Transverse colon (tissue), 4 donors: ENCODE data around the gene LGALS12. TPM values are rescaled to one million over a fixed set of nuclear protein-coding genes. Genes with fewer than 3 reads are reported as not detected.
A peak's percentile ranks its signal among the peaks of the same experiment; 100 is the strongest.

ENCODE experiments used
- DNase-seq: peaks from one replicate; pipeline ENCODE4 v3.0.0-alpha.2; 2019
- H3K27ac ChIP-seq, 4 donors: fragments of 200-600 bp; sonication (generic); 2 replicates each; pipeline ENCODE4 v1.5.1; 2016 to 2018; ENCODE audit warnings: inconsistent platforms in 4 of 4
- H3K27me3 ChIP-seq: fragments of 200-600 bp; sonication (generic); 2 replicates; pipeline ENCODE4 v1.5.1; 2017; ENCODE audit warnings: inconsistent platforms
- H3K36me3 ChIP-seq, 4 donors: fragments of 200-600 bp; sonication (generic); 2 replicates each; pipeline ENCODE4 v1.5.1; 2017 to 2019; ENCODE audit warnings: inconsistent platforms in 4 of 4
- H3K4me1 ChIP-seq, 4 donors: fragments of 200-600 bp; sonication (generic); 2 replicates each; pipeline ENCODE4 v1.5.1; 2017 to 2020; ENCODE audit warnings: inconsistent platforms in 4 of 4
- H3K4me3 ChIP-seq, 4 donors: fragments of 200-600 bp; sonication (generic); 1 replicate in 1 of 4; 2 replicates in 3 of 4; pipeline versions ENCODE4 v1.5.1 to v1.6.1; 2017 to 2019; ENCODE audit warnings: inconsistent platforms in 4 of 4
- H3K9me3 ChIP-seq, 2 donors: fragments of 200-600 bp; sonication (generic); 2 replicates each; pipeline ENCODE4 v1.5.1; 2017 to 2019; ENCODE audit warnings: inconsistent platforms in 2 of 2
- EP300 ChIP-seq: sonication (generic); formaldehyde crosslinking; IDR thresholded peaks from one replicate; pipeline ENCODE4 v1.6.1; 2017; ENCODE audit warnings: antibody characterized with exemption, low read depth
- POLR2A ChIP-seq: fragments of 450-650 bp; IDR thresholded peaks from one replicate; pipeline ENCODE4 v1.6.1; 2016; ENCODE audit warnings: antibody characterized with exemption, mild to moderate bottlenecking, moderate library complexity
- POLR2AphosphoS5 ChIP-seq, 3 donors: sonication (generic); formaldehyde crosslinking; IDR thresholded peaks; one replicate each; pipeline ENCODE4 v1.6.1; 2016; ENCODE audit warnings: antibody characterized with exemption in 3 of 3
- WGBS, 2 donors: methylation state at CpG; one replicate each; pipeline ENCODE4 v1.1.5; 2018; ENCODE audit warnings: low coverage in 1 of 2; 5-methylcytosine and 5-hydroxymethylcytosine counted together
- in situ Hi-C, 4 donors: fragments of 200-750 bp; cut with MboI; loops; one replicate each; pipeline versions ENCODE4 v1.15.0 to v1.15.1; 2017; ENCODE audit warnings: low sequenced_read_pairs in 3 of 4, low pct_ligation_motif_present in 1 of 4, low pct_unique_long_range_greater_than_20kb in 1 of 4
- intact Hi-C: fragments of 100-400 bp; cut with DNase I; formaldehyde crosslinking; loops from one replicate; pipeline ENCODE4 v1.15.1; 2023; ENCODE audit warnings: low total_unique reads
- total RNA-seq, 4 donors: library from RNA; depleted of rRNA; stranded (reverse); fragments of >200 nt; gene quantifications; one replicate each; pipeline ENCODE4 v1.1.0, GENCODE V29; 2016
- TF ChIP-seq, protein P1 (sequence below), 5 experiments: fragments of 200-600 bp in 3 of 5; fragments of 450-650 bp in 2 of 5; sonication (generic) in 3 of 5; IDR thresholded peaks; 1 replicate in 2 of 5; 2 replicates in 3 of 5; pipeline ENCODE4 v1.5.1; 2016 to 2017; ENCODE audit warnings: antibody characterized with exemption in 5 of 5, inconsistent platforms in 3 of 5, mild to moderate bottlenecking in 2 of 5, moderate library complexity in 1 of 5

LGALS12 gene
- total RNA-seq, 4 donors from 2014 or later: 0.64 TPM; not detected in 3

DNA sequence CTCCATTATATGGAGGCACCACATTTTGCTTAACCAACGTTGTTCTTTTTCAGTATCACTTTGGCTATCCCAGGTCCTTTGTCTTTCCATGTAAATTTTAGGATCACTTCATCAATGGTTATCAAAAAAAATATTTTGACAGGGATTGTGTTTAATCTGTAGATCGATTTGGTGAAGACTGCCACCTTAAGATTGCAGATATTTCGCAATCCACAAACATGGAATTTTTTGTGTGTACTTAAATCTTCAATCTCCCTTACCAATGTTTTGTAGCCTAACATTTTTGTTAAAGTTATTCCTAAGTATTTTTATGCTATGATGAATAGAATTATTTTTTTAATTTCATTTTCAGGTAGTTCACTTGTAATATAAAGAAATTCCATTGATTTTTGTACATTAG, 33.5 kb upstream of the LGALS12 start:
- H3K4me3 ChIP-seq: no peak overlapping the region
- no peaks in the 10 kb centered on the region for H3K27me3 ChIP-seq
- peaks cover 0 to 8% of the 10 kb centered on the region in 2 donors for H3K9me3 ChIP-seq
- no peak for DNase-seq
- no peaks in the 10 kb centered on the region for H3K36me3 ChIP-seq
- intact Hi-C loops (no loop called here), in situ Hi-C loops (loop anchor here in 2 of 4 donors (10.0 kb wide), 2 partner anchors 162 to 262 kb away; no protein-coding TSS in a partner anchor)
- TF ChIP-seq POLR2AphosphoS5 (IDR thresholded peaks at IDR 0.05) (no peak), POLR2A (no peak), EP300 (no peak)
- TF ChIP-seq, protein P1, sequence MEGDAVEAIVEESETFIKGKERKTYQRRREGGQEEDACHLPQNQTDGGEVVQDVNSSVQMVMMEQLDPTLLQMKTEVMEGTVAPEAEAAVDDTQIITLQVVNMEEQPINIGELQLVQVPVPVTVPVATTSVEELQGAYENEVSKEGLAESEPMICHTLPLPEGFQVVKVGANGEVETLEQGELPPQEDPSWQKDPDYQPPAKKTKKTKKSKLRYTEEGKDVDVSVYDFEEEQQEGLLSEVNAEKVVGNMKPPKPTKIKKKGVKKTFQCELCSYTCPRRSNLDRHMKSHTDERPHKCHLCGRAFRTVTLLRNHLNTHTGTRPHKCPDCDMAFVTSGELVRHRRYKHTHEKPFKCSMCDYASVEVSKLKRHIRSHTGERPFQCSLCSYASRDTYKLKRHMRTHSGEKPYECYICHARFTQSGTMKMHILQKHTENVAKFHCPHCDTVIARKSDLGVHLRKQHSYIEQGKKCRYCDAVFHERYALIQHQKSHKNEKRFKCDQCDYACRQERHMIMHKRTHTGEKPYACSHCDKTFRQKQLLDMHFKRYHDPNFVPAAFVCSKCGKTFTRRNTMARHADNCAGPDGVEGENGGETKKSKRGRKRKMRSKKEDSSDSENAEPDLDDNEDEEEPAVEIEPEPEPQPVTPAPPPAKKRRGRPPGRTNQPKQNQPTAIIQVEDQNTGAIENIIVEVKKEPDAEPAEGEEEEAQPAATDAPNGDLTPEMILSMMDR (IDR thresholded peaks at IDR 0.05): no peak
- 52 to 65% methylated on average over 3 of the region's 3 CpGs for WGBS, 2 donors
- no peak overlapping the region for H3K27ac ChIP-seq
- H3K4me1 ChIP-seq: no peaks in the 10 kb centered on the region

GRCh38 chr11:63476618-63477017, 29.3 kb upstream of the LGALS12 start:
- Histone ChIP-seq H3K4me1 (peaks cover 0 to 4% (median 0%) of the 10 kb centered on the region in 4 donors), H3K9me3 (peaks cover 0 to 8% of the 10 kb centered on the region in 2 donors), H3K4me3 (no peak overlapping the region), H3K27me3 (no peaks in the 10 kb centered on the region), H3K36me3 (no peaks in the 10 kb centered on the region), H3K27ac (no peak overlapping the region)
- intact Hi-C loops: loop anchor here (5.0 kb wide), 1 partner anchor 161 kb away; no protein-coding TSS in a partner anchor
- no peak for DNase-seq
- in situ Hi-C loops: loop anchor here in 3 of 4 donors (5.0 to 25.0 kb wide), 4 partner anchors 158 to 261 kb away; no protein-coding TSS in a partner anchor
- no peak for TF ChIP-seq EP300
- no peak for TF ChIP-seq POLR2AphosphoS5 (IDR thresholded peaks at IDR 0.05)
- TF ChIP-seq, protein P1 (IDR thresholded peaks at IDR 0.05): no peak
- TF ChIP-seq POLR2A: no peak

DNA sequence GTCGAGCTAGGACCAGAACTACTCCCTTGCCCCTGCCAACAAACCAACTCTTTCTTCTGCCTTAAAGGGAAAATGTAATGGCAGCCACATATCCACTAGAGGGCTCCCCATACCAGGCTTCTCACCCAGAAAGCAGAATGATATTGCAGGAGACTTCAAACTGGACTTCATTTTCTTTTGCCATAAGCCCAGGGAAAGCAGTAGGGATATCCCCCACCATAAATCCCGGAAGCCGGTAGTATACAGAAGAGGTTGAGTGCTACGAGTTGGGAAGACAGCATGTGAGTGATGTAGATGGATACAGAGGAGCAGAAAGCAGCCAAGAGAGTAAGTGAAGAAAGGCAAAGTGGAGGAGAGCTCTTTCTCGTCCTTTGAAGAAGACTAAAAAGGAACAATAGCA, 27.0 kb upstream of the LGALS12 start:
- 16 to 22% methylated on average over 4 to 5 of the region's 5 CpGs for WGBS, 2 donors

GRCh38 chr11:63480039-63480438, 25.8 kb upstream of the LGALS12 start:
- DNase-seq: no peak
- WGBS, 2 donors: 87 to 89% methylated on average over 6 of the region's 6 CpGs
- Histone ChIP-seq H3K36me3 (no peaks in the 10 kb centered on the region), H3K4me1 (peaks cover 0 to 4% (median 0%) of the 10 kb centered on the region in 4 donors), H3K4me3 (no peak overlapping the region), H3K27ac (no peak overlapping the region), H3K27me3 (no peaks in the 10 kb centered on the region), H3K9me3 (peaks cover 6 to 16% of the 10 kb centered on the region in 2 donors)
- TF ChIP-seq EP300 (no peak), POLR2A (no peak), POLR2AphosphoS5 (IDR thresholded peaks at IDR 0.05) (no peak)
- TF ChIP-seq, protein P1 (IDR thresholded peaks at IDR 0.05): no peak
- in situ Hi-C loops: loop anchor here in 2 of 4 donors (10.0 to 25.0 kb wide), 2 partner anchors 155 to 257 kb away; no protein-coding TSS in a partner anchor
- intact Hi-C loops: no loop called here

More for the DNA sequence above, 27.0 kb upstream of the LGALS12 start:
- in situ Hi-C loops: loop anchor here in 3 of 4 donors (5.0 to 25.0 kb wide), 4 partner anchors 156 to 258 kb away; no protein-coding TSS in a partner anchor
- no peak for TF ChIP-seq POLR2AphosphoS5 (IDR thresholded peaks at IDR 0.05)
- no peak for TF ChIP-seq EP300
- TF ChIP-seq, protein P1 (IDR thresholded peaks at IDR 0.05): peak; percentile 89 to 92 (median 89)
- TF ChIP-seq POLR2A: no peak
- intact Hi-C loops: loop anchor here (5.0 kb wide), 1 partner anchor 158 kb away; no protein-coding TSS in a partner anchor
- no peak overlapping the region for H3K27ac ChIP-seq
- H3K4me3 ChIP-seq: no peak overlapping the region
- H3K9me3 ChIP-seq: peaks cover 0 to 8% of the 10 kb centered on the region in 2 donors
- H3K4me1 ChIP-seq: peaks cover 0 to 4% (median 0%) of the 10 kb centered on the region in 4 donors
- H3K27me3 ChIP-seq: no peaks in the 10 kb centered on the region
- H3K36me3 ChIP-seq: no peaks in the 10 kb centered on the region
- peak; percentile 39 for DNase-seq
